Hepatocyte (in vitro differentiated cells): Measurements from ENCODE around the gene IFI6. TPM values are rescaled to one million over a fixed set of nuclear protein-coding genes. Genes with fewer than 3 reads are reported as not detected.
"Not testable (repeated sequence)": the region's sequence is repeated elsewhere in the genome, so short reads cannot be mapped to it uniquely, and the experiment has no call there.

Source experiments
- DNase-seq: peaks from one replicate; pipeline ENCODE4 v3.0.0-alpha.2; 2016; ENCODE audit warnings: low spot score
- H2AFZ ChIP-seq: fragments of 200-600 bp; sonication (generic); 2 replicates; pipeline ENCODE4 v1.6.0; 2016; ENCODE audit warnings: antibody characterized with exemption, mild to moderate bottlenecking
- H3K27ac ChIP-seq: fragments of 200-600 bp; sonication (generic); 2 replicates; pipeline ENCODE4 v1.5.1; 2016; ENCODE audit warnings: mild to moderate bottlenecking
- H3K27me3 ChIP-seq: fragments of 200-600 bp; sonication (generic); 2 replicates; pipeline ENCODE4 v1.6.1; 2016
- H3K36me3 ChIP-seq: fragments of 200-600 bp; sonication (generic); replicated peaks from 2 replicates; pipeline ENCODE4 v1.5.1; 2016; ENCODE audit warnings: low read depth; ENCODE audit not compliant: insufficient read depth
- H3K4me1 ChIP-seq: fragments of 200-600 bp; sonication (generic); 2 replicates; pipeline ENCODE4 v1.5.1; 2016; ENCODE audit warnings: mild to moderate bottlenecking, moderate library complexity; ENCODE audit not compliant: insufficient read depth
- H3K4me2 ChIP-seq: fragments of 200-600 bp; sonication (generic); 2 replicates; pipeline ENCODE4 v1.6.0; 2016
- H3K4me3 ChIP-seq: fragments of 200-600 bp; sonication (generic); 2 replicates; pipeline ENCODE4 v1.5.1; 2016; ENCODE audit warnings: mild to moderate bottlenecking
- H3K79me2 ChIP-seq: fragments of 200-600 bp; sonication (generic); 2 replicates; pipeline ENCODE4 v1.6.0; 2017; ENCODE audit warnings: mild to moderate bottlenecking
- H3K9me2 ChIP-seq: fragments of 200-600 bp; sonication (generic); replicated peaks from 2 replicates; pipeline ENCODE4 v1.6.0; 2017; ENCODE audit warnings: mild to moderate bottlenecking; ENCODE audit not compliant: insufficient read depth
- H3K9me3 ChIP-seq: fragments of 200-600 bp; sonication (generic); 2 replicates; pipeline ENCODE4 v1.5.1; 2016; ENCODE audit warnings: low read depth, mild to moderate bottlenecking
- H4K20me1 ChIP-seq: fragments of 200-600 bp; sonication (generic); 2 replicates; pipeline ENCODE4 v1.6.0; 2016; ENCODE audit warnings: mild to moderate bottlenecking; ENCODE audit not compliant: insufficient read depth, poor library complexity, severe bottlenecking
- CTCF ChIP-seq: fragments of 200-600 bp; sonication (generic); IDR thresholded peaks from 2 replicates; pipeline ENCODE4 v1.5.1; 2016; ENCODE audit warnings: antibody characterized with exemption, mild to moderate bottlenecking; ENCODE audit not compliant: poor library complexity
- EZH2 ChIP-seq: fragments of 200-600 bp; sonication (generic); IDR thresholded peaks from 2 replicates; pipeline ENCODE4 v1.6.1; 2016; ENCODE audit warnings: antibody characterized with exemption, mild to moderate bottlenecking, borderline replicate concordance
- EZH2phosphoT487 ChIP-seq: fragments of 200-600 bp; sonication (generic); IDR thresholded peaks from one replicate; pipeline ENCODE4 v1.6.1; 2018; ENCODE audit warnings: antibody characterized with exemption, mild to moderate bottlenecking, low read depth, moderate library complexity; ENCODE audit not compliant: unreplicated experiment, severe bottlenecking
- WGBS: methylation state at CpG from one replicate; pipeline ENCODE4 v1.1.6; 2016; ENCODE audit warnings: low lambda C conversion rate; ENCODE audit errors: missing lambda C conversion rate; 5-methylcytosine and 5-hydroxymethylcytosine counted together
- polyA plus RNA-seq: library from polyadenylated mRNA; unstranded; fragments of >200 nt; fragmentation: Nextera tagmentation; extraction: Ambion mirVana; gene quantifications from 2 replicates; pipeline ENCODE4 v1.2.1, GENCODE V29; 2016
- total RNA-seq: library from RNA; depleted of rRNA; stranded (reverse); fragments of >200 nt; gene quantifications from 2 replicates; pipeline ENCODE4 v1.2.3, GENCODE V29; 2014

The IFI6 gene
- total and polyA plus RNA-seq, 2 experiments from 2014 or later, result 114 to 194 TPM

GRCh38 chr1:27645071-27645415 lies 26.9 kb downstream of the IFI6 start:
- H3K4me3 ChIP-seq, result no peak overlapping the region
- H3K4me2 ChIP-seq, result no peak overlapping the region
- no peaks in the 10 kb centered on the region for H3K9me3 ChIP-seq
- no peaks in the 10 kb centered on the region for H3K9me2 ChIP-seq
- TF ChIP-seq EZH2phosphoT487, result no peak
- DNase-seq, result no peak
- H3K27ac ChIP-seq, result no peak overlapping the region
- no peaks in the 10 kb centered on the region for H3K27me3 ChIP-seq
- H3K36me3 ChIP-seq, result no peaks in the 10 kb centered on the region
- H2AFZ ChIP-seq, result no peak overlapping the region
- H3K4me1 ChIP-seq, result no peaks in the 10 kb centered on the region
- no peaks in the 10 kb centered on the region for H3K79me2 ChIP-seq
- no peaks in the 10 kb centered on the region for H4K20me1 ChIP-seq
- WGBS, result 93% methylated on average over 4 of the region's 4 CpGs

- H3K27me3 ChIP-seq, result no peaks in the 10 kb centered on the region
- no peak overlapping the region for H3K27ac ChIP-seq
- H3K4me3 ChIP-seq, result no peak overlapping the region
- no peaks in the 10 kb centered on the region for H3K4me1 ChIP-seq
- H3K4me2 ChIP-seq, result no peak overlapping the region
- no peak for TF ChIP-seq EZH2phosphoT487
- no peaks in the 10 kb centered on the region for H3K79me2 ChIP-seq
- H4K20me1 ChIP-seq, result no peaks in the 10 kb centered on the region
- H2AFZ ChIP-seq, result no peak overlapping the region
- no peaks in the 10 kb centered on the region for H3K9me2 ChIP-seq
- H3K9me3 ChIP-seq, result no peaks in the 10 kb centered on the region
- no peaks in the 10 kb centered on the region for H3K36me3 ChIP-seq
- no peak for DNase-seq
- WGBS, result 92% methylated on average over 5 of the region's 5 CpGs
Observed at GRCh38 chr1:27644369-27645070, 27.5 kb downstream of the IFI6 start.

- no peak overlapping the region for H2AFZ ChIP-seq
- no peaks in the 10 kb centered on the region for H3K4me1 ChIP-seq
- H3K9me3 ChIP-seq, result no peaks in the 10 kb centered on the region
- H3K4me3 ChIP-seq, result no peak overlapping the region
- no peak overlapping the region for H3K4me2 ChIP-seq
- no peaks in the 10 kb centered on the region for H4K20me1 ChIP-seq
- WGBS, result 36% methylated on average over 13 of the region's 13 CpGs
- H3K27me3 ChIP-seq, result no peaks in the 10 kb centered on the region
- no peak overlapping the region for H3K27ac ChIP-seq
- peak; percentile 66 for DNase-seq
- no peaks in the 10 kb centered on the region for H3K79me2 ChIP-seq
- H3K36me3 ChIP-seq, result no peaks in the 10 kb centered on the region
- TF ChIP-seq EZH2phosphoT487, result no peak
- peak; percentile 54 for TF ChIP-seq CTCF
- H3K9me2 ChIP-seq, result no peaks in the 10 kb centered on the region
Observed at GRCh38 chr1:27643600-27644368, 28.2 kb downstream of the IFI6 start.

GRCh38 chr1:27640514-27640913 lies 31.5 kb downstream of the IFI6 start:
- H4K20me1 ChIP-seq, result not testable (repeated sequence)
- 96% methylated on average over 9 of the region's 9 CpGs for WGBS

GRCh38 chr1:27638805-27639204 lies 33.2 kb downstream of the IFI6 start:
- Histone ChIP-seq H3K27ac (no peak overlapping the region), H3K9me3 (no peaks in the 10 kb centered on the region), H3K4me1 (no peaks in the 10 kb centered on the region), H3K36me3 (no peaks in the 10 kb centered on the region), H3K27me3 (peaks cover 10% of the 10 kb centered on the region), H3K4me3 (no peak overlapping the region), H3K4me2 (no peak overlapping the region), H3K9me2 (no peaks in the 10 kb centered on the region), H2AFZ (no peak overlapping the region), H3K79me2 (no peaks in the 10 kb centered on the region), H4K20me1 (no peaks in the 10 kb centered on the region)
- WGBS, result 95% methylated on average over 2 of the region's 2 CpGs
- no peak for TF ChIP-seq CTCF
- no peak for TF ChIP-seq EZH2phosphoT487
- no peak for TF ChIP-seq EZH2
- DNase-seq, result no peak

More at GRCh38 chr1:27640514-27640913, 31.5 kb downstream of the IFI6 start:
- H3K9me3 ChIP-seq, H3K9me2 ChIP-seq, H3K4me1 ChIP-seq, H3K27ac ChIP-seq, H3K4me2 ChIP-seq, H3K36me3 ChIP-seq, DNase-seq, H3K4me3 ChIP-seq, H2AFZ ChIP-seq, H3K79me2 ChIP-seq, H3K27me3 ChIP-seq: not testable (repeated sequence)
